ENCODE results near the gene MARS1. TPM values are rescaled to one million over a fixed set of nuclear protein-coding genes. Genes with fewer than 3 reads are reported as not detected.

The MARS1 gene
- total and polyA plus RNA-seq, 5 donors from 2014 or later: 71.9 to 219 (median 83.2) TPM

DNA sequence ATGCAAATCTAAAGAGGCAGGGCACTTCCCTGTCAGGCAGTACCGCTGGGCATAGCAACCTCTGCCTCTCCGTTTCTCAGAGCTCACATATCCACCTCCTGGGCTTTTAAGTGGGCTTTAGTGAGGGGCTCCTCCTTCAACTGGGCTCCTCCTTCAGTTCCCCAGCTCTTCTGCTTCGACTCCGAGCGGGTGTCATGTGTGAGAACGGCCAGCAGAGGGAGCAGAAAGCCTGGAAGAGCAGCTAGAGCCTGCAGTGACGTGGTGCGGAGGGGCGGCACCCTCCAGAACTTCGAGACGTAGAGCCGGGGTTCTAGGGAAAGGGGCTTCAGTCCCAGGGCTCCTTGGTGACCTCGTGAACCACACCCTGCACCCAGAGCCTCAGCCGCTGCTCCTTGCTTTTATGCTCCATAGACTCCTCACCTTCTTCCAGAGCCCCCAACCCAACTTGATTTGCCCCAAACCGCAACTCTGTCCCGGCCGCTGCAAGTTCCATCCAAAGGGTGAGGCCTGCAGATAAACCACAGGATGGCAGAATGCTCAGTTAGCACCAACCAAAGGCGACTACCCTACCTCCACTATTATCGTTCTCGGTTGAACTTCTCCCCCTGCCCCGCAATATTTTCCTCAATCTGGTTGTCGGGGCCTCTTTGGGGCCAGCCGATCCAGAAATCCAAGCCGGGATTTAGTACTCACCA, 28.7 kb upstream of the MARS1 start:
- peaks cover 5 to 49% (median 31%) of the 10 kb centered on the region in 4 donors for H3K4me1 Mint-ChIP-seq
- peak; percentile 74 to 75 for ATAC-seq (ENCODE audit: low read depth in 2 of 2)
- H3K9me3 ChIP-seq (ENCODE audit: control insufficient read depth in 2 of 2, low read length in 2 of 2): no peaks in the 10 kb centered on the region
- peaks cover 40% of the 10 kb centered on the region for H3K4me1 ChIP-seq (ENCODE audit: control insufficient read depth, insufficient read depth, low read length, poor library complexity, severe bottlenecking)
- peak overlapping the region; percentile 96 to 100 (median 96) for H3K4me3 Mint-ChIP-seq
- DNase-seq: peak; percentile 89 to 97 (median 93)
- H3K27ac ChIP-seq (ENCODE audit: insufficient read depth, low read length, poor library complexity, severe bottlenecking): peak overlapping the region; percentile 83
- H3K4me3 ChIP-seq (ENCODE audit: low read depth, low read length): peak overlapping the region; percentile 87
- no peaks in the 10 kb centered on the region for H3K27me3 ChIP-seq (ENCODE audit: control insufficient read depth, insufficient read depth, low read length)
- H3K27me3 Mint-ChIP-seq: peaks cover 40% of the 10 kb centered on the region
- H3K9me3 Mint-ChIP-seq: no peaks in the 10 kb centered on the region
- no peaks in the 10 kb centered on the region for H3K36me3 Mint-ChIP-seq
- no peaks in the 10 kb centered on the region for H3K36me3 ChIP-seq (ENCODE audit: control insufficient read depth, insufficient read depth, low read length)
- H3K27ac Mint-ChIP-seq: peak overlapping the region; percentile 90 to 98 (median 97)

DNA sequence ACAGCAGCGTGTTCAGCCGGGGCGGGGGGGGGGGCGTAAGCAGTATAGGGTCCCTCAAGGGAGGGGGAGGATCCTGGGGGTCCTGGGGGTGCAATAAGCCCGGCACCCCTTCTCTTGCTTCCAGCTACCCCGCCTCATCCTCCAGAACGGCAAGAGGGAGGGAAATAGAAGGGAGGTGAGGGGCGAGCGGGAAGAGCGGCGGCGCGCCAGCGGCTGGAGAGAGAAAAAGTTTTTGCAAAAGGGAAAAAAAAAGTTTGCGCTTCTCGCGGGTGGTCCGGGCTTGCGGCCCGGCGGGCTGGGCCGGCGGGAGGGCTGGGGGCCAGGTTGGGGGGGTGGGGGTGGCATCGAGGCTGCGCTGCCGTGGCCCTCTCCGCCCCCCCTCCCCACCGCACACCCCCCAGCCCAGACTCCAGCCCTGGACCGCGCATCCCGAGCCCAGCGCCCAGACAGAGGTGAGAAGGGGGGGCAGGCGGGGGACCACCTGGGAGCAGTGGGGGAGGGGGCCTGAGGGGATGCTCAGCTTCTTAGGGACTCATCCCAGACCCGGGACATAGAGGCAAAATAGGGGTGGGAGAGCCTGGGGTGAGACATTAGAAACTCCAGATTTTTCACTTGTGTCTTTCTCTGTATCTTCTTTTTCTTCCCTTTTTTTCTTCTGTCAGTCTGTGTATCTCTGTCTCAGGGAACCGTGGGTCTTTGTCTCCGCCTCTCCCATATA, 28.0 kb upstream of the MARS1 start, which contains the start of gene GLI1:
TSS of gene GLI1 (plus strand) at position 36 of the 718 bp plus-strand sequence. CDS start 3,907 bp downstream, outside the sequence.
- Histone ChIP-seq H3K4me3 (ENCODE audit: low read depth, low read length) (peak within 1 kb of the TSS; percentile 87), H3K27ac (ENCODE audit: insufficient read depth, low read length, poor library complexity, severe bottlenecking) (peak within 1 kb of the TSS; percentile 83), H3K27me3 (ENCODE audit: control insufficient read depth, insufficient read depth, low read length) (no peaks in the 10 kb centered on the region), H3K36me3 (ENCODE audit: control insufficient read depth, insufficient read depth, low read length) (no peaks in the 10 kb centered on the region), H3K9me3 (ENCODE audit: control insufficient read depth in 2 of 2, low read length in 2 of 2) (no peaks in the 10 kb centered on the region), H3K4me1 (ENCODE audit: control insufficient read depth, insufficient read depth, low read length, poor library complexity, severe bottlenecking) (peaks cover 40% of the 10 kb centered on the region)
- Mint-ChIP-seq H3K36me3 (no peaks in the 10 kb centered on the region), H3K27ac (peak within 1 kb of the TSS; percentile 90 to 98 (median 97)), H3K4me1 (peaks cover 5 to 54% (median 33%) of the 10 kb centered on the region in 4 donors), H3K4me3 (peak within 1 kb of the TSS; percentile 96 to 100 (median 96)), H3K9me3 (no peaks in the 10 kb centered on the region), H3K27me3 (peaks cover 46% of the 10 kb centered on the region)
- no peak for DNase-seq
- ATAC-seq (ENCODE audit: low read depth in 2 of 2): no peak

DNA sequence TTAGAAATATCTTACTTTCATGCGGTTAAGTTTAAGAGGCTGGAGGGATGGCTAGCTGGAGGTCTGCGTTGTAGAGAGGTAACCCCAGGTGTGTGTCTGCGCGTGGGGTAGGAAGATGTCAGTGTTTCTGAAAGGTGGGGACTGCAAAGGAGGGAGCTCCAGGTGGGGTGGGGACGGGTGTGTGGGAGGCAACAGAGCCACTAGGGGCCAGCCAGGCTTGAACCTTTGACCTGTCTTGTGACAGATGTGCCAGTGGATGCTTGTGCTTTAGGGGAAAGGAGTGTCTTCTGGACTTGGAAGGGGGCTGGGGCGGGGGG, 27.4 kb upstream of the MARS1 start:
- Mint-ChIP-seq H3K27ac (peak overlapping the region; percentile 58 to 97 (median 59)), H3K4me1 (peaks cover 5 to 56% (median 34%) of the 10 kb centered on the region in 4 donors), H3K4me3 (peak overlapping the region; percentile 86 to 97 (median 92)), H3K27me3 (peaks cover 49% of the 10 kb centered on the region), H3K9me3 (no peaks in the 10 kb centered on the region), H3K36me3 (no peaks in the 10 kb centered on the region)
- ATAC-seq (ENCODE audit: low read depth in 2 of 2) (no peak), DNase-seq (peak in 1 of 3 donors; percentile 38)
- Histone ChIP-seq H3K36me3 (ENCODE audit: control insufficient read depth, insufficient read depth, low read length) (no peaks in the 10 kb centered on the region), H3K9me3 (ENCODE audit: control insufficient read depth in 2 of 2, low read length in 2 of 2) (no peaks in the 10 kb centered on the region), H3K27ac (ENCODE audit: insufficient read depth, low read length, poor library complexity, severe bottlenecking) (no peak overlapping the region), H3K4me3 (ENCODE audit: low read depth, low read length) (peak overlapping the region; percentile 51), H3K4me1 (ENCODE audit: control insufficient read depth, insufficient read depth, low read length, poor library complexity, severe bottlenecking) (peaks cover 40% of the 10 kb centered on the region), H3K27me3 (ENCODE audit: control insufficient read depth, insufficient read depth, low read length) (no peaks in the 10 kb centered on the region)

DNA sequence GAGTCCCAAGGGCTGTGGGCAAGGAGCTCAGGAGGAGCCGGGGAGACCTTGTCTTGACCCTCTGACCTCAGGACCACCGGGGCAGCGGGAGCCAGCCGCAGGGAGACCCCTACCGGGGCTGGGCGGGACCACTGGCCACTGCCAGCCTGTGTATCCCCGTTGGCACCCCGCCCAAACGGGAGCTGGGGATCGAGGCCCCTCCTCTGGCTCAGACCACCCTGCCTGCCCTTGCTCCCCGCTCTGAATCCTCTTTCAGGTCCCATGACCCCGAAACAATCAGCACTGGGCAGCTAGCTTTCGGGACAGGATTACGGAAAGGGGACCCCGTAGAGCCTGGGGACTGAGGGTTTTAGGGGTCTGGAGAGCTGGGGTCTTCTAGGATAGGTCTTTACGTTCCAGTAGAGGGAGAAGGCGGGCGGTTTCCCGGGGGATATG, 27.0 kb upstream of the MARS1 start:
- H3K9me3 Mint-ChIP-seq: no peaks in the 10 kb centered on the region
- no peak for DNase-seq

DNA sequence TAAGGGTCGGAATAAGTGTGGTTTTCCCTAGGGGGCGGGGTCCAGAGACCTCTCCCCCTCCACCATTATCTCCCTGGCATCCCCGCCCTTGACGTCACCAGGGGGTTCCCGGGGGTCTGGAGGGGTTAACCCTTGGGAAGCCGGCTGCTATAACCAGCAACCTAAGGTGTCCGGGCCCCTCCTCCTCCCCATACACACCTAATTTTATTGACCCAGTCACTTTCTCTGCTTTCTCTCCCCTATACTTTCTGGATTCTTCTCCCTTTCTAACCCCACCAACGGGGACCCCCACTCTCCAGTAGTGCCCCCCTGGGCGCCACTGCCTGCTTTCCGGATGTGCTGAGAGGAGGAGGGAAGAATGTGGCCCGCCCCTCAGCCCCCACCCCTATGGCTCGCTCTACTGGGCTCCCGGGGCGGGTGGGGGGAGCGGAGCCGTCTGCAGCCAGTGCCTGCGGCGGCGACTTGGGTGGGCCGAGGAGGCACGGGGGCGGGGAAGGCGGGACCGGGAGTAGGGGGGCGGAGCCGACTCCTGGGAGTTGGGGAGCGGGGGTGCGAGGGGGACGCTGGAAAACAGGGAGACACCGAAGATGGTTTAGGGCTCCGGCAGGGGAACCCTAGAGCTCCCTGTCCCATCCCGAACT, 26.5 kb upstream of the MARS1 start:
- no peaks in the 10 kb centered on the region for H3K9me3 ChIP-seq (ENCODE audit: control insufficient read depth in 2 of 2, low read length in 2 of 2)
- Mint-ChIP-seq H3K4me1 (peaks cover 5 to 55% (median 31%) of the 10 kb centered on the region in 4 donors), H3K36me3 (peaks cover 4% of the 10 kb centered on the region), H3K27me3 (peaks cover 44% of the 10 kb centered on the region), H3K9me3 (no peaks in the 10 kb centered on the region), H3K27ac (no peak overlapping the region), H3K4me3 (peak overlapping the region; percentile 21 to 96 (median 88))
- ATAC-seq (ENCODE audit: low read depth in 2 of 2) (no peak), DNase-seq (peak in 1 of 3 donors; percentile 34)
- H3K4me3 ChIP-seq (ENCODE audit: low read depth, low read length): peak overlapping the region; percentile 61
- H3K27me3 ChIP-seq (ENCODE audit: control insufficient read depth, insufficient read depth, low read length): no peaks in the 10 kb centered on the region
- H3K36me3 ChIP-seq (ENCODE audit: control insufficient read depth, insufficient read depth, low read length): no peaks in the 10 kb centered on the region
- no peak overlapping the region for H3K27ac ChIP-seq (ENCODE audit: insufficient read depth, low read length, poor library complexity, severe bottlenecking)
- peaks cover 40% of the 10 kb centered on the region for H3K4me1 ChIP-seq (ENCODE audit: control insufficient read depth, insufficient read depth, low read length, poor library complexity, severe bottlenecking)

More for the DNA sequence above, 27.0 kb upstream of the MARS1 start:
- H3K4me3 Mint-ChIP-seq: peak overlapping the region; percentile 21 to 96 (median 72)
- H3K36me3 Mint-ChIP-seq: peaks cover 1% of the 10 kb centered on the region
- H3K27ac ChIP-seq (ENCODE audit: insufficient read depth, low read length, poor library complexity, severe bottlenecking): no peak overlapping the region
- no peaks in the 10 kb centered on the region for H3K36me3 ChIP-seq (ENCODE audit: control insufficient read depth, insufficient read depth, low read length)
- no peak overlapping the region for H3K4me3 ChIP-seq (ENCODE audit: low read depth, low read length)
- H3K27me3 Mint-ChIP-seq: peaks cover 47% of the 10 kb centered on the region
- H3K9me3 ChIP-seq (ENCODE audit: control insufficient read depth in 2 of 2, low read length in 2 of 2): no peaks in the 10 kb centered on the region
- H3K4me1 ChIP-seq (ENCODE audit: control insufficient read depth, insufficient read depth, low read length, poor library complexity, severe bottlenecking): peaks cover 40% of the 10 kb centered on the region
- ATAC-seq (ENCODE audit: low read depth in 2 of 2): no peak
- no peak overlapping the region for H3K27ac Mint-ChIP-seq
- no peaks in the 10 kb centered on the region for H3K27me3 ChIP-seq (ENCODE audit: control insufficient read depth, insufficient read depth, low read length)
- H3K4me1 Mint-ChIP-seq: peaks cover 5 to 59% (median 34%) of the 10 kb centered on the region in 4 donors

DNA sequence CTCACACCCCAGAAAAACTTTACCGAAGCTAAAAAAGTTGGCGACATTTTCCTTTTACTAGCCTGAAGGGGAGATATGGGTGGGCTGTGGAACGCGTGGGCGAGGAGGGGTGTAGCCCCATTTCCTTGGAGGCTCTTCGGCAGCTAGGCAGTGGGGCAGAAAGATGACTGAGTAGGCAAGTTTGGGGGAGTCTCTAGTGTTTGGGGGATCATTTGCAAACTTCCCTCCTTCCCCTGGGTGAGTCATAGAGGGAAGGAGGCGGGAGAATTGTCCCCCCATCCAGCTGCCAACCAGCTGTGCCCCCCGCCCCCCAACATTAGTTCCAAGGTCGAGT, 26.0 kb upstream of the MARS1 start:
- Histone ChIP-seq H3K4me3 (ENCODE audit: low read depth, low read length) (peak overlapping the region; percentile 61), H3K36me3 (ENCODE audit: control insufficient read depth, insufficient read depth, low read length) (no peaks in the 10 kb centered on the region), H3K27me3 (ENCODE audit: control insufficient read depth, insufficient read depth, low read length) (no peaks in the 10 kb centered on the region), H3K4me1 (ENCODE audit: control insufficient read depth, insufficient read depth, low read length, poor library complexity, severe bottlenecking) (peaks cover 40% of the 10 kb centered on the region), H3K9me3 (ENCODE audit: control insufficient read depth in 2 of 2, low read length in 2 of 2) (no peaks in the 10 kb centered on the region), H3K27ac (ENCODE audit: insufficient read depth, low read length, poor library complexity, severe bottlenecking) (no peak overlapping the region)
- H3K9me3 Mint-ChIP-seq: no peaks in the 10 kb centered on the region
- peak overlapping the region; percentile 21 to 96 (median 88) for H3K4me3 Mint-ChIP-seq
- peaks cover 4% of the 10 kb centered on the region for H3K36me3 Mint-ChIP-seq
- H3K27ac Mint-ChIP-seq: peak overlapping the region in 1 of 3 donors; percentile 63
- no peak for DNase-seq
- H3K4me1 Mint-ChIP-seq: peaks cover 5 to 55% (median 31%) of the 10 kb centered on the region in 4 donors
- H3K27me3 Mint-ChIP-seq: peaks cover 44% of the 10 kb centered on the region
- ATAC-seq (ENCODE audit: low read depth in 2 of 2): no peak

DNA sequence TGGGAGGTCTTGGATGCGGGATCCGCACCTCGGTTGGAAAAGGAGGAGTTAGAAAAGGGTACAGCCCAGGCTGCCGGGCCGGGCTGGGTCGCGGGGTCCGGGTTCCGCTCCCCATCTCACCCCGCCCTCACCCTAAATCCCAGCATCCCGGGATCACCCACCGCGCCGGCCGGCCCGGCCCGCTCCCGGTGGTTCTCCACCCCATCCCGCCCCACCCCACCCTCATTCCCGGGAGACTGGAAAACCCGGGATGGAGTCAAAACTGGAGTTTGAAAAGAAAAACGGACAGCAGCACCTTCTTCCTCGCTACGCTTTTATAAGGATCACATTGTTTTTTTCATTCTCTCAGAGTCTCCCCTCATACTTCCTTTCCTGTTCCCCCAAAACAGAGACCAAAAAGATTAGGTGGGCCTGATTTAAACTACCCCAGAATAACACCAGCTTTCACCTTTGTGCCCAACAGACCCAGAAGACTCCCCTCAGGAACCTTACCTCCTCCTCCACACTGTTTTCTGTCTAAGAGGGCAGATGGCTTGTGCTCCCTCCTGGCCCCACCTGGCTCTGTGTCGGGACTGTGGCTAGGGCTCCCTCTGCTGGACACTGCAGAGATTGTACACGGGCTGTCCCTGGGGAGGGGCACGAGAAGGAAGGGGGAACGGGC, 25.5 kb upstream of the MARS1 start:
- peak overlapping the region in 2 of 3 donors; percentile 16 to 88 for H3K27ac Mint-ChIP-seq
- ATAC-seq (ENCODE audit: low read depth in 2 of 2) (peak; percentile 76 to 81), DNase-seq (peak; percentile 80 to 90 (median 86))
- Histone ChIP-seq H3K27me3 (ENCODE audit: control insufficient read depth, insufficient read depth, low read length) (no peaks in the 10 kb centered on the region), H3K27ac (ENCODE audit: insufficient read depth, low read length, poor library complexity, severe bottlenecking) (no peak overlapping the region), H3K4me3 (ENCODE audit: low read depth, low read length) (peak overlapping the region; percentile 82), H3K36me3 (ENCODE audit: control insufficient read depth, insufficient read depth, low read length) (peaks cover 3% of the 10 kb centered on the region), H3K9me3 (ENCODE audit: control insufficient read depth in 2 of 2, low read length in 2 of 2) (no peaks in the 10 kb centered on the region), H3K4me1 (ENCODE audit: control insufficient read depth, insufficient read depth, low read length, poor library complexity, severe bottlenecking) (peaks cover 40% of the 10 kb centered on the region)
- H3K9me3 Mint-ChIP-seq: no peaks in the 10 kb centered on the region
- H3K4me1 Mint-ChIP-seq: peaks cover 5 to 55% (median 30%) of the 10 kb centered on the region in 4 donors
- peaks cover 44% of the 10 kb centered on the region for H3K27me3 Mint-ChIP-seq
- peak overlapping the region; percentile 88 to 96 (median 92) for H3K4me3 Mint-ChIP-seq
- peaks cover 9% of the 10 kb centered on the region for H3K36me3 Mint-ChIP-seq
